C4-2B (cell line): ENCODE data around the gene MPP2.

Experiments
- CTCF ChIP-seq: fragments of 450-650 bp; conservative IDR thresholded peaks from 2 replicates; pipeline ENCODE4 v1.5.1; 2017; ENCODE audit warnings: mild to moderate bottlenecking
- ZFX ChIP-seq: fragments of 450-650 bp; IDR thresholded peaks from 2 replicates; pipeline ENCODE4 v1.6.1; 2017

- TF ChIP-seq CTCF (no peak), ZFX (no peak)
These were observed 46.3 kb downstream of the MPP2 start for GRCh38 chr17:43860927-43861622.
